Calu3 (cell line): Measurements from ENCODE around the gene FAM186B. TPM values are rescaled to one million over a fixed set of nuclear protein-coding genes. Genes with fewer than 3 reads are reported as not detected.

ENCODE experiments used
- BruUV-seq: library from RNA; stranded (reverse); fragments of 400-500 nt; replicated peaks from 2 replicates; lab custom pipeline; 2021; lab: Mats Ljungman, UMichigan
- CTCF ChIA-PET: fragments of 300-600 bp; sonication (Branson Sonifier 250); formaldehyde crosslinking; loops from one replicate; lab custom pipeline; 2022; ENCODE audit warnings: antibody characterized with exemption; lab: Charles Lee
- DNase-seq: peaks from one replicate; pipeline ENCODE4 v3.0.0; 2022
- H3K27ac Mint-ChIP-seq: one replicate; pipeline ENCODE4 v1.8.0; 2022; ENCODE audit warnings: mixed read lengths; ENCODE audit not compliant: unreplicated experiment
- H3K27me3 Mint-ChIP-seq: one replicate; pipeline ENCODE4 v1.8.0; 2022; ENCODE audit warnings: mixed read lengths; ENCODE audit not compliant: unreplicated experiment
- H3K36me3 Mint-ChIP-seq: one replicate; pipeline ENCODE4 v1.8.0; 2022; ENCODE audit warnings: mild to moderate bottlenecking, moderate library complexity, mixed read lengths; ENCODE audit not compliant: insufficient read depth, unreplicated experiment
- H3K4me1 Mint-ChIP-seq: one replicate; pipeline ENCODE4 v1.8.0; 2022; ENCODE audit warnings: mild to moderate bottlenecking, low read depth, mixed read lengths; ENCODE audit not compliant: unreplicated experiment
- H3K4me3 Mint-ChIP-seq: one replicate; pipeline ENCODE4 v1.8.0; 2022; ENCODE audit warnings: mild to moderate bottlenecking, low read depth, moderate library complexity, mixed read lengths; ENCODE audit not compliant: unreplicated experiment
- H3K9me3 Mint-ChIP-seq: one replicate; pipeline ENCODE4 v1.8.0; 2022; ENCODE audit warnings: low read depth, mixed read lengths; ENCODE audit not compliant: unreplicated experiment
- intact Hi-C: fragments of 100-400 bp; cut with micrococcal nuclease; formaldehyde crosslinking; loops from one replicate; pipeline ENCODE4 v1.10.0; 2022; ENCODE audit not compliant: unreplicated experiment
- total RNA-seq: library from RNA; stranded (reverse); gene quantifications from 2 replicates; pipeline ENCODE4 v1.2.3, GENCODE V29; 2022
- TF ChIP-seq, protein P1 (sequence below): fragments of 200-600 bp; IDR thresholded peaks from one replicate; pipeline ENCODE4 v1.8.0; 2022; ENCODE audit warnings: antibody characterized with exemption; ENCODE audit not compliant: unreplicated experiment

FAM186B gene
- total RNA-seq, 1 experiment from 2014 or later: 0.47 TPM

DNA sequence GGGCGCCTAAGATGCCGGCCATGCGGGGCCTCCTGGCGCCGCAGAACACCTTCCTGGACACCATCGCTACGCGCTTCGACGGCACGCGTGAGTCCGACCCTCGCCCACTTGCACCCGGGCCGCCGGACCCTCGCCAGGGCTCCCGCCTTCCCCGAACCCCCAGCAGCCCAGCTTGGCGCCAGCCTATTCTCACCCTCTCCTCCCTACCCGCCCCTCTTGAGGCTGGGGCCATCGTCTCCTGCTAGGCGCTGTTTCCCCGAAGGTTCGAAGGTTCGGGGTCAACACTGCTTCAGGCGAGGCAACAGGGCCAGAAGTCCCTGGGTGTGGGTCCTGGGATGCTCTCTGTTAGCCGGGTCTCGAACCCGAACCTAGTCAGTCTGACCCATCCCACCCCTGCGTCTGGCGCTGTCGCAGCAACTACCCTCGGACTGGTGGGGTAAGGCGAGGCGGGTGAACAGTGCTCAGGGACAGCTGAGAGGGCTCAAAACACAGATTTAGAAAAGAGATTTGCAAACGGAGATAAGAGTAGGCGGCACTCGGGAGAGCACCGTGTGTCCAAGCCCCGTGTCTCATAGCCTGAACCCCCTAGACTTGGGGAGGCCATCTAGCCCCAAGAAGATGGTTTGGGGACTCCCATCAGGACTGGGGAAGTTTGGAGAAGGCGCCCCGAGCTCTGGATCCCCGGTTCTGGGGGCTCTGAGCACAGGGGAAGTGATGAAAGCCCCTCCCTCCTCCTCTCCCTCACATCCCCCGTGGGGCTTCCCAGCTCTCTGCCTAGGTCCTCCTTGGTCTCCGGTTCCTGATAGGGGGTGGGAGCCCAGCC lies 65.8 kb downstream of the FAM186B start:
- no peak for DNase-seq
- TF ChIP-seq, protein P1, sequence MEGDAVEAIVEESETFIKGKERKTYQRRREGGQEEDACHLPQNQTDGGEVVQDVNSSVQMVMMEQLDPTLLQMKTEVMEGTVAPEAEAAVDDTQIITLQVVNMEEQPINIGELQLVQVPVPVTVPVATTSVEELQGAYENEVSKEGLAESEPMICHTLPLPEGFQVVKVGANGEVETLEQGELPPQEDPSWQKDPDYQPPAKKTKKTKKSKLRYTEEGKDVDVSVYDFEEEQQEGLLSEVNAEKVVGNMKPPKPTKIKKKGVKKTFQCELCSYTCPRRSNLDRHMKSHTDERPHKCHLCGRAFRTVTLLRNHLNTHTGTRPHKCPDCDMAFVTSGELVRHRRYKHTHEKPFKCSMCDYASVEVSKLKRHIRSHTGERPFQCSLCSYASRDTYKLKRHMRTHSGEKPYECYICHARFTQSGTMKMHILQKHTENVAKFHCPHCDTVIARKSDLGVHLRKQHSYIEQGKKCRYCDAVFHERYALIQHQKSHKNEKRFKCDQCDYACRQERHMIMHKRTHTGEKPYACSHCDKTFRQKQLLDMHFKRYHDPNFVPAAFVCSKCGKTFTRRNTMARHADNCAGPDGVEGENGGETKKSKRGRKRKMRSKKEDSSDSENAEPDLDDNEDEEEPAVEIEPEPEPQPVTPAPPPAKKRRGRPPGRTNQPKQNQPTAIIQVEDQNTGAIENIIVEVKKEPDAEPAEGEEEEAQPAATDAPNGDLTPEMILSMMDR: no peak
- Mint-ChIP-seq H3K27ac (no peak overlapping the region), H3K4me1 (peaks cover 16% of the 10 kb centered on the region), H3K9me3 (no peaks in the 10 kb centered on the region), H3K27me3 (peaks cover 33% of the 10 kb centered on the region), H3K4me3 (peak overlapping the region; percentile 22), H3K36me3 (peaks cover 17% of the 10 kb centered on the region)
- CTCF ChIA-PET: no interaction called here
- BruUV-seq: no TSS peak
- intact Hi-C loops: no loop called here

- H3K27me3 Mint-ChIP-seq: peaks cover 28% of the 10 kb centered on the region
- peak; percentile 75 for DNase-seq
- peaks cover 17% of the 10 kb centered on the region for H3K36me3 Mint-ChIP-seq
- intact Hi-C loops: no loop called here
- H3K27ac Mint-ChIP-seq: no peak within 1 kb of the TSS
- CTCF ChIA-PET: no interaction called here
- H3K4me1 Mint-ChIP-seq: peaks cover 16% of the 10 kb centered on the region
- TF ChIP-seq, protein P1: no peak
- H3K4me3 Mint-ChIP-seq: peak within 1 kb of the TSS; percentile 62
- no peaks in the 10 kb centered on the region for H3K9me3 Mint-ChIP-seq
- no TSS peak for BruUV-seq
Measured at GRCh38 chr12:49538510-49539403, 66.7 kb downstream of the FAM186B start, which contains the start of gene KCNH3. KCNH3 (plus strand) TSS chr12:49539030; CDS start chr12:49539417, 387 bp downstream.

- Mint-ChIP-seq H3K27me3 (peaks cover 28% of the 10 kb centered on the region), H3K9me3 (no peaks in the 10 kb centered on the region), H3K36me3 (peaks cover 17% of the 10 kb centered on the region), H3K4me1 (peaks cover 16% of the 10 kb centered on the region), H3K27ac (no peak overlapping the region), H3K4me3 (peak overlapping the region; percentile 62)
- BruUV-seq: no TSS peak
- intact Hi-C loops: no loop called here
- TF ChIP-seq, protein P1: no peak
- CTCF ChIA-PET: no interaction called here
- DNase-seq: peak; percentile 25
Measured at GRCh38 chr12:49537752-49538509, 67.5 kb downstream of the FAM186B start.

Other genes starting within 250 kb of the FAM186B start
- 23.0 and 23.2 TPM in 2 replicates for gene SPATS2, start 238.2 kb downstream of the FAM186B start, total RNA-seq
- gene KCNH3, start 66.6 kb downstream of the FAM186B start, total RNA-seq: 0.59 and 2.8 TPM in 2 replicates
- gene MCRS1, start 37.5 kb downstream of the FAM186B start, total RNA-seq: 38.0 and 38.7 TPM in 2 replicates
- gene PRPF40B, start 17.9 kb upstream of the FAM186B start, total RNA-seq: 21.7 and 22.2 TPM in 2 replicates
- gene FMNL3, start 101.8 kb upstream of the FAM186B start, total RNA-seq: 4.4 TPM in 2 replicates
- gene TMBIM6, start 135.9 kb upstream of the FAM186B start, total RNA-seq: 600 and 613 TPM in 2 replicates
- gene NCKAP5L, start 222.8 kb upstream of the FAM186B start, total RNA-seq: 10.0 and 11.8 TPM in 2 replicates
- 4.0 and 4.7 TPM in 2 replicates for gene BCDIN3D, start 237.5 kb upstream of the FAM186B start, total RNA-seq